HL-60/S4 treated with retinoic acid at 250 ng/mL for 4 days and 3 days (cell line): Measurements from ENCODE around the gene CCDC192.
"Not testable (repeated sequence)": the region's sequence is repeated elsewhere in the genome, so short reads cannot be mapped to it uniquely, and the experiment has no call there.

Experiments
- in situ Hi-C: fragments of 300-500 bp; cut with MboI; formaldehyde crosslinking; loops from 2 replicates; pipeline ENCODE4 v1.7.0; 2022; ENCODE audit warnings: low sequenced_read_pairs

CCDC192 gene

DNA sequence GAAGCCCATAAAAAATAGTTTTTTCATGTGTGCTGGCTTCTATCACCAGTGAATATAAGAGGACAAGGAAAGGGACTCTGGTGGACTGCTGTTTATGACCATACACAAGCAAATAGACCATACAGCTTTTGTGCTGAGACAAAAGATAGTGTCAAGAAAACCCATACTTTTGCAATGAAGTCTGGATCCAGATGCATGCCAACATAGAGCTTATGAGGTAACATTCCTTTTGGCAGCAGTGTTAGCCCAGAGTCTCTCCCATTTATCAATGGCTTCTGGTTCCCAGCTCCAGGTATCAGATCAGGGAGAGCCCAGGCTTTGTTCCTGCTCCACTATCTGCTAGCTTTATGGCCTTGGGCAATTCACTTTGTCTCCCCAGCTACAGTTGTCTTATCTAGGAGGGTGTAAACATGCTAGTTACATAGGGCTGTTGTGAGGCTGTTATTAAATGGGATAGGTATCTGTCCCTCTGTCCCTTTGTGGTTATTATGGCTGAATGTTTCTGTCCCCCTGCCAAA is 55.6 kb downstream of the CCDC192 start:
- in situ Hi-C loops, result no loop called here

DNA sequence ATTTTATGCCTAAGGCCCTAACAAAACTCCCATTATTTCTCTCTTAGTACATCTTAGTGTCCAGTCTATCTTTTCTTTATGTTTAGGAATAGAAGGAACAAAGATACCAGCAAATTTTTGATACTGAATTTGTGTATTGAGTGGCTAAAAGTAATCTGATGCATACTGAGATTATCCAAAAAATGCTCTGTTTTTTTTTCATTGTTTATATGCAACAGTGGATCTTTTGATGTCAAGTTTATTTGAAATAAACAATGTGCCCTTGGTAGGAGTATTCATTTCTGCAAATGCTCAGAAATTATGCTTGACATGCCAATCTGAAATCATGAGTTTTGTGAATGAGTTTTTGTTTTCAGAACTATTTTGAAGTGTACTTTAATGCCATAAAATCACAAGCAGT is 58.7 kb downstream of the CCDC192 start:
- in situ Hi-C loops, result no loop called here

DNA sequence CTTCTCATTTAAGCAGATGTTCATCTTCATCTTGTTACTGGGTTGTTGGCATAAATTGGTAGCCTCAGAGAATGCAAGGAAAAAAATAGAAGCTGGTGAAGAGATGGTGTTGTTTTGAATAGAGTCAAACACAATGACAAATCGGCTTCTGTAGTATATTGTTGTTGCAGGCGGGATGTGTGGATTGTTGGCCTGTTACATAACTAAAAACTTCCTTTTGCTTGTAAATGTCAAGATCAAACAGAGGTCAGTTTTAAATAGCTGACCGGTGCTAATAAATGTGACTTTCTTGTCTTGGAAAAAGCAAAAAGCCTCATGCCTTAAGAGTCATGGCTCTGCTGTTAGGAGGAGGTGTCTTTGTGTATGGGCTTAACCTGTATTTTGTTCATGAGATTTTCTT is 59.2 kb downstream of the CCDC192 start:
- in situ Hi-C loops, result no loop called here

DNA sequence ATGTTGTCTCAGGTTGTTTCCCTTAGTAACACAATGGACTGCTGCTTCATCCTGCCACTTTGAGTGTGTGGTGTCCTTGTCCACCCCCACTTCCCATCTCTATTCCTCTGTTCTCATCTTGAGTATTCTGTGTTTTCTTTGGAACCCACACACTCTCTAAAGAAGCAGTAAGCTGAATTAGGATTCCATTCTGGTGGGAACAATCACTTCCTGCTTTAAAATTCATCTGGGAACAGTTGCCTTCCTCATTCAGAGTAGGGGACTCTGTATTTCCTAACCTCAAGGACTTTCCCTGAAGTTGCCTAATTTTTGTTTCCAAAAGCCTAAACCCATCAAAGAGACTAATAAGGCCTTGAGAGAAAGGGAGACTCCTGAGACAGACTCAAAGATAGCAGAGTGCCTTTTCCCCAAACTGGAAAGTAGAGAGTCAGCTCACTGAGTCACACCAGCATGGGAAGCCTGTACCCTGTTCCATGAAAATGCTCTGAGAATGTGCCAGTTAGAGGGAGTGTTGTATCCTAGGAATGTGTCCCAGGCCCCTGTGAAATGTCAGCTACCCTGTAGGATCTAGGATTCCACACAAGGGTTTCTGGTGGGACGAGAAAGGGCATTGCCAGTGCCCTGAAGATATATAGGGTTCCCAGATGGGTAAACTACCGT is 63.6 kb downstream of the CCDC192 start:
- in situ Hi-C loops, result no loop called here

DNA sequence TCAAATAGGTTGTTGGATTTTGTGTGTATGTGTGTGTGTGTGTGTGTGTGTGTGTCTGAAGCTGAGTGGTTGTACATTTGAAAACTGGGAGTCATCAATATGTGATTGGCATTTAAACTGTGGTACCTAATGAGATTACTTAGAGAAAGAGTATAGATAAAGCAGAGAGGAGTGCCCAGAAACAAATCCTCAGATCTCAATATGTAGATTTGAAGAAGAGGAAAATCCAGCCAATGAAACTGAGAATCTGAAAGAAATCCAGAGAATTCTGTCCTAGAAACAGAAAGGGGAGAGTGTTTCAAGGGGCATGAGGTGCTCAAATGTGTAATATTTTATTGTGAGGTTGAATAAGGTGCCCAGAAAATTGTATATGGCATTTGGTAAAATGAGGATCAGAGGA is 66.2 kb downstream of the CCDC192 start:
- in situ Hi-C loops, result no loop called here

DNA sequence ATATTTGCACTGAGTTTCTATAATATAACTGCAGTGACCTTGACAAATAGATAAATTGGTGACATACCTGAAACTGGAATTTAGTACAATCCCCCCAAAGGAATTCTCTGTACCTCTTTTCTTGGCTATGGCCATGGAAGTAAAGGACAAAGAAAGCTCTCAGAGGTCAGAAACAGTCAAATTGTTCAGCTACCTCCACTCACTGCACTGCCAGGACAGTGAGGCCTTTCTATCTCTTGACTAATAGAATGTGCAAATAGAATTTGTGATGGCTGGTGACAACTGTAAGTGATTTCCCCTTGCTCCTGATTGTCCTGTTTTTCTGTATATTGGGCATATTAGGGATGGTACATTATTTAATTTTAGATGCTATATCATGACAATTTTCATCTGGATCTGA is 67.1 kb downstream of the CCDC192 start:
- in situ Hi-C loops, result no loop called here

DNA sequence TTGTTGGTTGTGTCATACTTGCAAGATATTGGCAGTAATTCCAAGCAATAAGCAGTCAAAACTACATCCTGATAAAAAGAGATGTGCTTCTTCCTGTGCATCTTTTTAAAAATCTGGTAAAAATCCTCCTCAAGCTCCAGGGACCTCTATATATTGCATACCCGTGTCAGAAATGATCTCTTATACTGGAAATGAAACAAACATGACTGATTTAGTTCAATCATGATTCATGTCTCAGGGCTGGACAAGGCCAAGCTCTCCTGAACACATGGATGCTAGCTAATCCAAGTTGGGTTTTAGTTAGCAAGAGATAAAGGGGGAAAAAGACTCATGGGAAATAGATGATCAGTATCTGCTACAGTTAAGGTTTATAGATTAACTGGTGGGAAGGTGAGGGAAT is 69.3 kb downstream of the CCDC192 start:
- in situ Hi-C loops, result no loop called here

DNA sequence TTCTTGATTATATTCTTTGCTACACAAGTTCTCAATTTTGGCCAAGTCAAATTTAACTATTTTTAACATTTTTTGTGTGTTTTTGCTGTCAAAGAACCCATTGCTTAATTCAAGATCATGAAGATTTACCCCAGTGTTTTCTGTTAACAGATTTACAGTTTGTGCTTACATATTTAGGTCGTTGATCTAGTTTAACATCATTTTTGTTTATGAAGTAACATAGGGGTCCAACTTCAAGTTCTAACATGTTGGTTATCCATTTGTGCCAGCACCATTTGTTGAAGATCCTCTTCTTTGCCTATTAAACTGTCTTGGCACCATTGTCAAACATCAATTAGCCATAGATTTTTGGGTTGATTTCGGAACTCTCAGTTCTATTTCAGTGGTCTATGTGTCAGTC is 71.0 kb downstream of the CCDC192 start:
- in situ Hi-C loops, result no loop called here

DNA sequence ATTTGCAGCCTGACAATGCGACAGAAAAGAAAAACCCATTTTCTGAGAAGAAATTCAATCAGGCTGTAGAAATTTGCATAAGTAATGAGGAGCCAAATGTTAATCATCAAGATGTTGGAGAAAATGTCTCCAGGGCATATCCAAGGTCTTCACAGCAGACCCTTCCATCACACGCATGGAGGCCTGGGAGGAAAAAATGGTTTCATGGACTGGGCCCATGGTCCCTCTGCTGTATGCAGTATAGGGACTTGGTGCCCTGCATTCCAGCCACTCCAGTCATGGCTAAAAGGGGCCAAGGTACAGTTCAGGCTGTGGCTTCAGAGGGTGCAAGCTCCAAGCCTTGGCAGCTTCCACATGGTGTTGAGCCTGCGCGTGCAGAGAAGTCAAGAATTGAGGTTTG is 73.3 kb downstream of the CCDC192 start:
- in situ Hi-C loops, result no loop called here

DNA sequence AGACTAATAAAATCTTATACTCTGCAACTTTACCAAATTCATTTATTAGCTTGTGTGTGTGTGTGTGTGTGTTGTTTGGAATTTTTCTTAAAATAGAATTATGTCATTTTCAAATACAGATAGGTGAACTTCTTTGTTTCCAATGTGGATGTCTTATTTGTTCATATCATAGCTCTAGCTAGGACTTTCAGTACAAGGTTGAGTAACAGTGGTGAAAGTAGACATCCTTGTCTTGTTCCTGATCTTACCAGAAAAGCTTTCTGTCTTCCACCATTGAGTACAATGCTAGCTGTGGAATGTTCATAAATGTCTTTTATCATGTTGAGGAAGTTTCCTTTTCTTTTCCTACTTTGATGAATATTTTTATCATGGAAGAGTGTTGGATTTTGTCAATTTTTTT is 74.8 kb downstream of the CCDC192 start:
- in situ Hi-C loops, result no loop called here

DNA sequence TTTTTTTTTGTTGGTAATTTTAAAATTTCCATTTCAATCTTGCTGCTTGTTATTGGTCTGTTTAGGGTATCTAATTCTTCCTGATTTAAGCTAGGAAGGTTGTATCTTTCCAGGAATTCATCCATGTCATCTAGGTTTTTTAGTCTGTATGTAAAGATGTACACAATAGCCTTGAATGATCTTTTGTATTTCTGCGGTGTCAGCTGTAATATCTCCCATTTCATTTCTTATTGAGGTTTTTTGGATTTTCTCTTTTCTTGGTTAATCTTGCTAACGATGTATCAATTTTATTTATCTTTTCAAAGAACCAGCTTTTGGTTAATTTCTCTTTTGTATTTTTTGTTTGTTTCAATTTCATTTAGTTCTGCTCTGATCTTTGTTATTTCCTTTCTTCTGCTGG is 79.3 kb downstream of the CCDC192 start:
- in situ Hi-C loops, result not testable (repeated sequence)

DNA sequence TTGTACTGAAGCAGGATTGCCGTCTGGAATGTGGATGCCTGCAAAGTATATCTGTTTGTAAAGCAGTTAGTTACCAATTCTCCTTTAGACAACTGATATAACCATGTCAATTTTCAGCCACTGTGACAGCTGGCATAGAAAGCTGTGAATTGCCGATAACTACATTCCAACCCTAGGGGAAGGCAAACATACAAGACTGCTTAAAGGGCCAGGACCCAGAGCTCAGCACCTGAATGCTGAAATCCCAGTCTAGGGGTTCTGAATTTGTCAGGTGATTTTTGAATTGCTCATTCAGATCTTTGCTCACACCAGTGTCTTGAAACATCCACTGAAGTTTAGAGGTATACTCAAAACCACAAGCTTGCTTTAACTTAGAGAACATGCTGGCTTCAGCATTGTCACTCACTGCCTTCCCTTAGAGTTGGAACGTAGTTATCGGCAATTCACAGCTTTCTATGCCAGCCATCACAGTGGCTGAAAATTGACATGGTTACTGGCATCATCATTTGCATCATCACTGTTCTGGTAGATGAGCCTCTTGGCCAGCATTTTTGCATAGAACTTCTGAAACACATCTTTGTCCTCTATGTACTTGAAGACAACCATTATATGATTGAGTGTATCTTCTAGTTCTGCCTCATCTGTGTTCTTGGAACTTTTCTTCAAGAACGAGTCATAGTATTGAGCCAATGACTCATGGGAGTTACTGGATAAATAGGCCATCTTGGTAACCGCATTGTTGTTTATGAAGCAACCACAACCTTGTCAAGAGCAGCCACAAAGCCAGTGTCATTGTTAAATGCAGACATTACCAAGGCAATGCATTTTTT is 82.1 kb downstream of the CCDC192 start:
- in situ Hi-C loops, result no loop called here

DNA sequence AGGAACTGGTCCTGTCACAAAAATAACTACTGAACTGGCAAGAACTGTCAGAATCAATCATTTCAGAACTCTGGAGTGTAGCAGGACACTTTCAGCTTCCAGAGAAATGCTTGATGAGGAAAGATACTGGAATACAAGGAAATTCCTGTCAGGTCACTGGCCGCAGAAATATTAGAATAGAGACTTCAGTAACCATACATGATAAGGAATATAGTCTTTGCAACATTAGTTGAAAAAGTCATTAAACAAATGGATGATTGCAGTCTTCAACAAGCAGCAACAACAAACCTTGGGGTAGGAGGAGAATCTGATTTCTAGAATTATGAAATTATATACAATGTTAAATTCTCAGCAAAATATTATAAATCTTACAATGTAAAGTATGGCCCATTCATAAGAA is 88.2 kb downstream of the CCDC192 start:
- in situ Hi-C loops, result no loop called here

DNA sequence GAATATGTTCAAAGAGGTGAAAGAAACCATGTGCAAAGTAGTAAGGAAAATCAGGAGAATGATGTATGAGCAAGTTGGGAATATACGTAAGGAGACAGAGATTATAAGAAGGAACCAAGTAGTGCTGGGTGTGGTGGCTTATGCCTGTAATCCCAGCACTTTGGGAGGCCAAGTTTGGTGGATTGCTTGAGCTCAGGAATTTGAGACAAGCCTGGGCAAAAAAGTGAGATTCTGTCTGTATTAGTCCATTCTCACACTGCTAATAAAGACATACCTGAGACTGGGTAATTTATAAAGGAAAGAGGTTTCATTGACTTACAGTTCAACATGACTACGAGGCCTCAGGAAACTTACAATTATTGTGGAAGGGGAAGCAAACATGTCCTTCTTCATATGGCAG is 88.7 kb downstream of the CCDC192 start:
- in situ Hi-C loops, result not testable (repeated sequence)

DNA sequence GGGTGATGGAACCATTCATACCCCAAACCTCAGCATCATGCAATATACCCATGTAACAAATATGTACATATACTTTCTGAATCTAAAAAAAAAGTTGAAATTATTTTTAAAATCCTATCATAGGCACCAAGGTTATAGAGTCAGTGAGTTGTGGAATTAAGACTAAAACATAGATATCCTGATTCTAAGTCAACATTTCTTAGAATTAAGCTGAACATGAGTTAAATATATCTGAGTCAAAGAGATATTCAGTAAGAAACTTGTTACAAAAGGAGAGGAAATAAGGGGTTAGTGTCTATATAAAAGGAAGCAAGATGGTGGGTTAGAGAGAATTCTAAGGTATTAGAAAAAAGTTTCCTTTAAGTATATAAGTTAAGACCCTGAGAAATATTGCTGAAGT is 89.9 kb downstream of the CCDC192 start:
- in situ Hi-C loops, result no loop called here

DNA sequence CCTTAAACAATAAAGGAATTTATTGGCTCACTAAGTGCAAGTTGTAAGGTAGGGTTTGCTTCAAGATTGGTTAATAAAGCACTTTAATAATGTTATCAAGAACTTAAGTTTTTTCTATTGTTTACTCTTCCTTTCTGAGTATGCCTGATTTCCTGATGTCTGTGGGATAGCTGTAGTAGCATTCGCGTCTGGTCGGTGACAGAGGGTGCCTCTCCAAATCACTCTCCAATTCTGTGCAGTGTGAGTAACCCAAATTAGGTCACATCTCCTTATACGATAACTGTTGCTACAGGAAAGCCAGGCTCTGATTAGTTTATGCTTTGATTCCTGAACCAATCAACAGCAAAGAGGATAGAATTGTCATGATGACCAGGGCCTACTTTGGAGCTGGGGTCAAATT is 90.7 kb downstream of the CCDC192 start:
- in situ Hi-C loops, result no loop called here

DNA sequence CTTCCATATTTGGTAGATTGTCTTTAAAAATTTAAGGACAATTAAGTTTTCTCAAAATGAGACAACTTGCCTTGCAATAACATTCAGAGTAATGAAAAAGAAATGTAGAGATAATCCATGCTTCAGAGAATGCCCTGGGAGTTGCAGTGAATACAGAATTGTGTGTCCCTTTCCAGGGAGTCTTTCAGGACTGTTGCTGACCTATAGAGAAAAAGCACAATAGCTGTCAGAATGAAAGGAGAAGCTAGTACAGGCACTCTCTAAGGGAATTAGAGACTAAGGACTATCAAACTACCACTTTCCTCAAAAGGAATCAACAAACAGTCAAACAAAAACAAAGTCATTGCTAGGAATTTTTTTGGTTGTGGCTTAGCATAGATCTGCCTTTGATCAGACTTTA is 93.0 kb downstream of the CCDC192 start:
- in situ Hi-C loops, result no loop called here

DNA sequence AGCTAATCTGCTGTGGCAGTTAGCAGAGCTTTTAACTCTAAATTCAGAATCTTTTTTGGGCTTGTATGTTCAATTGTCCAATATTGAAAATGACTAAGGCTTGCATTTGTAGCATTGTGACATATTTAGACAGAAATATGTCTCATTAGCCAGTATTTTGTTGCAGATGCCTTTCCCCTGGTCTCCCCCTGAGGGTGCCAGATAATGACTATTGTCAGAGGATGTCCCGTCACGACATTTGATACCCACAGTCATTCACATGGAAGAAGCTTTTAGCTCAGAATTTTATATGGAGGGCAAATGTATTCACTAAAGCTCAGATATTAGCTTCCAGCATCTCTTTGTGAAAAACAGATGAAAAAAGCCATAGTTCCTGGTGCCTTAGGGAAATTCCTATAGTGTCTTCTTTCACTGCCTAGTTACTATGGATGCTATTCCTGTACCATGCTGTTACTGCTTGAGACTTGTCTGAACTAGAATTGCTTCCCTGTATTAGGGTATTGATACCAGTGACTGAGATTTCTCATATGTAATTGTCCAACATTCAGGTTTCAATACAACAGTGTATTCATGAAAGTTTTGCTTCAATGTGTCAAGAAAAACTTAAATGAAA is 96.2 kb downstream of the CCDC192 start:
- in situ Hi-C loops, result no loop called here

DNA sequence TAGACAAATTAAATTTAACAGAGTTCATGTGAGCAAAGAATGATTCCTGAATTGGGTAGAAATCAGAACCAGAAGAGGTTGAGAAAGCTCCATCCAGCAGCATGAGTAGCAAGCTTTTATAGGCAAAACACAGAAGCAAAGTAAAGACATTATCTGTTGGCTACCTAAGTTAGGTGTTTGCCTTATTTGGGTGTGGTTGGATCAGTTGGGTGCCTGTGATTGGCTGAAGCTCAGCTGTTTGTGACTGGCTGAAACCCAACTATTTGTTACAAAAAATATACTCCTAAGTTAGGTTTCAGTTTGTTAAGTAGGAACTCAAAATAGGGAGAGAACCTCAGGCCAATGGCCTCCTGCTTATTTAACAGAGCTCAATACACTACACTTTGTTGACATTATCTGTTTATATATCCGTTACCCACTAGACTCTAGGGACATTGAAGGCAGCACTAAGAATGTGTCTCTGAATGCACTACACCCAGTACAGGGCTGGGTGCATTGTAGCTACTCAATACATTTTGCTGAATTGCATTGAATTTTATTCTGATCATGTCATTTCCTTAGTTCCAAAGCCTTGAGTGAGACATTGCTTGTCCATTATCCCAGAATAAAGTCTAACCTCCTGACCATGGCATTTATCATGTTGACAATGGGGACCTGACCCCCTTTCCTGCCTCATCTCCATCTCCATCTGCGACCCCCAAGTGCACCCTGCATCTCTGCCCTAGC is 98.7 kb downstream of the CCDC192 start:
- in situ Hi-C loops, result no loop called here

DNA sequence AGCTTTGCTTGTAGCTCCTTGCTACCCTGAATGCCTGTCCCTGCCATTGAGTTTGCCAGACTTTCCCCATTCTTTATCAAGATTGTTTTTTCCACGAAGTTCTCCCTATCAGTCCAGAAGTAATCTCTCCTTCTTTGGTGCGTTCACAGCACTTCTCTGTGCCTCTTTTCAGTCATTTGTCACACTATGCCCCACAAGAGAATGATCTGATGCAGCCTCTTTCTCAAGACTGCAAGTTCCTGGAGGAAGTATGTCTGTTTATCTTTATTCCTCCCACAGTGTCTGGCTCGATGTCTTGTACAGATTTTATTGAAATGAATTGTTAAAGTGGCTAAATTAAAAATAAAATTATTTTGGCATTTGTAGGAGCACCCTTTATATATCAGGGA is 99.3 kb downstream of the CCDC192 start:
- in situ Hi-C loops, result no loop called here

DNA sequence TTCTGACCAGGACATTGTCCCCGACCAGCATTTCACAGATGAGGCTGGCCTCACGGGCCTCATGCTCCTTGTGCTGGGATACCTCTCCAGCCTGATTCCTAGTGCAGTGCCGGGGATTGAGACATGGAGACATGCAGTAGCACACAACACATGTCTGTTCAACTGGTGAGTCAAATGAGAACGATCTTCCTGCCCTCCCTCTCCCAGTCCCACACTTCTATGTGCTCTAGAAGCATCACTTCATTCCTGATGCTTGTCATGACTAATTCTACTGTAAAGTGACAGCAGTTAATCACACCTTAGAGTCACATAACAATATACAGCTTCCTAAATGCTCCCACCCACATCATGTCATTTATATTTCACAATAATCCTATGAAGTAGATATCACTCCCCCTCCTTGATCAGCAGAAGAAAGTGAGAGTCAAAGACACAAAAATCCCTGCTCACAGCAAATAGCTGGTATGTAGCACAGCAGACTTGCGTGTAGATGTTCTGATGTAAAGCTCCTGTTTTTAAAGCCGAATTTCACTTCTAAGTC is 101.8 kb downstream of the CCDC192 start:
- in situ Hi-C loops, result no loop called here
